Kidney (tissue), 14 donors: ENCODE results near the gene RRP1. TPM values are rescaled to one million over a fixed set of nuclear protein-coding genes. Genes with fewer than 3 reads are reported as not detected.

Source experiments
- DNase-seq, 5 donors: peaks; one replicate each; pipeline ENCODE4 v3.0.0-alpha.2; 2013 to 2020
- FAIRE-seq: peaks from 2 replicates; lab custom pipeline; 2012; peaks lifted over from hg19 to GRCh38; lab: Jason Lieb, UNC
- H3K27ac ChIP-seq, 2 donors: one replicate each; pipeline ENCODE4 v1.7.0; 2013; ENCODE audit warnings: low read depth in 2 of 2, low read length in 2 of 2, inconsistent platforms in 1 of 2
- H3K27me3 ChIP-seq: one replicate; pipeline ENCODE4 v1.7.1; 2013; ENCODE audit warnings: low read length, inconsistent platforms; ENCODE audit not compliant: control insufficient read depth, insufficient read depth
- H3K36me3 ChIP-seq, 3 donors: one replicate each; pipeline versions ENCODE4 v1.7.0 to v1.7.1; 2013; ENCODE audit warnings: low read length in 3 of 3, control low read depth in 1 of 3, inconsistent platforms in 1 of 3; ENCODE audit not compliant: insufficient read depth in 3 of 3, control insufficient read depth in 2 of 3
- H3K4me1 ChIP-seq, 3 donors: one replicate each; pipeline versions ENCODE4 v1.7.0 to v1.7.1; 2013; ENCODE audit warnings: low read length in 3 of 3, inconsistent platforms in 1 of 3, low read depth in 1 of 3; ENCODE audit not compliant: control insufficient read depth in 2 of 3, insufficient read depth in 2 of 3
- H3K4me3 ChIP-seq, 3 donors: one replicate each; pipeline versions ENCODE4 v1.7.0 to v1.8.1; 2013; ENCODE audit warnings: low read length in 3 of 3, control low read depth in 1 of 3, inconsistent platforms in 1 of 3
- H3K9ac ChIP-seq, 3 donors: one replicate each; pipeline versions ENCODE4 v1.7.0 to v1.7.1; 2013; ENCODE audit warnings: low read length in 3 of 3, control low read depth in 1 of 3, inconsistent platforms in 1 of 3
- H3K9me3 ChIP-seq, 3 donors: one replicate each; pipeline versions ENCODE4 v1.7.0 to v1.7.1; 2013; ENCODE audit warnings: low read length in 3 of 3, control low read depth in 1 of 3, inconsistent platforms in 1 of 3; ENCODE audit not compliant: control insufficient read depth in 2 of 3, insufficient read depth in 1 of 3
- intact Hi-C: fragments of 100-400 bp; cut with DNase I; formaldehyde crosslinking; loops from one replicate; pipeline ENCODE4 v1.11.1; 2022
- polyA plus RNA-seq: library from polyadenylated mRNA; stranded (reverse); fragments of 350-450 nt; fragmentation: Illumina TruSeq; extraction: RNeasy Lipid Tissue Mini Kit (QIAGEN cat#74804); gene quantifications from one replicate; pipeline ENCODE4 v1.2.3, GENCODE V29; 2014; ENCODE audit warnings: low read depth, low replicate concordance; ENCODE audit not compliant: insufficient read depth
- total RNA-seq: library from RNA; stranded (reverse); fragmentation: NEBNext Ultra II Directional; extraction: Animal tissue kit (Norgen Biotek cat#: 25700); gene quantifications from one replicate; pipeline ENCODE4 v1.2.1, GENCODE V29; 2021
- TF ChIP-seq, protein P1 (sequence below): IDR thresholded peaks from 3 replicates; pipeline ENCODE4 v1.5.1; 2012; ENCODE audit warnings: mild to moderate bottlenecking, moderate library complexity, borderline replicate concordance; ENCODE audit not compliant: insufficient read depth; ENCODE audit errors: extremely low read depth
- donor health status: control.
- donor health status: control.
- donor health status: control.
- donor health status: control.
- donor health status: control.
- donor health status: DM: yes; HTN: yes; CAD: no.
- donor health status: Normal renal cell carcinoma (clear cell type).

Gene RRP1
- total and polyA plus RNA-seq, 2 donors from 2014 or later = 12.9 to 18.7 TPM

DNA sequence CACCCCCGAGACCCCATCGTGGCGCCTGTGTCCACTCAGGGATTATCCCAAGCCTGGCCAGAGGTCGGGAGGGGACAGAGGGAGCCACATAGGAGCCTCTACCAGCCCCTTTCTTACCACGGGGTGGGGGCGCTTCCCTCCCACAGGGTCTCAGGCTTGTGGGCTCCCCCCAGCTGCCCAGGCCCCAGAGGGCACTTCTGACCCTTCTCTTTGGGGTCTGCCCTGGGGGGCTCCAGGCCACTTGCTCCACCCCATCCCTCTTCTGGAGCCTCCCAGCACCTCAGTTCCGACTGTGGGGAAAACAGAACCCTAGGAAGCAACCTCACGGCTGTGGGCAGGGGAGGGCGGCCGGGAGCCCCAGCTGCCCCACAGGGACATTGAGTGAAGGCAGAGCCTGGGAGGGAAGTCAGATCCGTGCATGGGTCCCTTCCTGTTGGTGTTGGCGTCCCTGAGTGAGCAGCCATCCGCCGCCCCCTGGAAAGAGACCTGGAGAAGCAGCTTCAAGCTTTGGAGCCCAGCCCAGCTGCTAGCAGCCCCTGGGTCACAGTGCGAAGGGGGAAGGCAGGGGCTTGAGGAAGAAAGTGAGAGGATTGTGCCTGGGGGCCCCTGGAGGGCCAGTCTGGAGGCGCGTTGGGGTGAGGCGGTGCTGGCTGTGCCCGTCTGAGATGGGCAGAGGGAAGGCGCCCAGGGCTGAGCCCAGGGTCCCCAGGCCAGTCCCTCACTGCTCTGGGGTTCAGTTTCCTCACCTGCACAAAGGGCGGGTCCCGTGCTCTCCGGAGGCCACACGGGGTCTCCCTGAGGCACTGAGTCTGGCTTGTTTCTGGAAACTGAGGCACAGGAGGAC lies 22.1 kb downstream of the RRP1 start:
- Histone ChIP-seq H3K9me3 (no peaks in the 10 kb centered on the region), H3K27ac (no peak overlapping the region), H3K9ac (no peak overlapping the region), H3K27me3 (no peaks in the 10 kb centered on the region), H3K36me3 (no peaks in the 10 kb centered on the region), H3K4me1 (peaks cover 0 to 9% (median 0%) of the 10 kb centered on the region in 3 donors), H3K4me3 (no peak overlapping the region)
- intact Hi-C loops = no loop called here
- FAIRE-seq = no peak
- TF ChIP-seq, protein P1, sequence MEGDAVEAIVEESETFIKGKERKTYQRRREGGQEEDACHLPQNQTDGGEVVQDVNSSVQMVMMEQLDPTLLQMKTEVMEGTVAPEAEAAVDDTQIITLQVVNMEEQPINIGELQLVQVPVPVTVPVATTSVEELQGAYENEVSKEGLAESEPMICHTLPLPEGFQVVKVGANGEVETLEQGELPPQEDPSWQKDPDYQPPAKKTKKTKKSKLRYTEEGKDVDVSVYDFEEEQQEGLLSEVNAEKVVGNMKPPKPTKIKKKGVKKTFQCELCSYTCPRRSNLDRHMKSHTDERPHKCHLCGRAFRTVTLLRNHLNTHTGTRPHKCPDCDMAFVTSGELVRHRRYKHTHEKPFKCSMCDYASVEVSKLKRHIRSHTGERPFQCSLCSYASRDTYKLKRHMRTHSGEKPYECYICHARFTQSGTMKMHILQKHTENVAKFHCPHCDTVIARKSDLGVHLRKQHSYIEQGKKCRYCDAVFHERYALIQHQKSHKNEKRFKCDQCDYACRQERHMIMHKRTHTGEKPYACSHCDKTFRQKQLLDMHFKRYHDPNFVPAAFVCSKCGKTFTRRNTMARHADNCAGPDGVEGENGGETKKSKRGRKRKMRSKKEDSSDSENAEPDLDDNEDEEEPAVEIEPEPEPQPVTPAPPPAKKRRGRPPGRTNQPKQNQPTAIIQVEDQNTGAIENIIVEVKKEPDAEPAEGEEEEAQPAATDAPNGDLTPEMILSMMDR = no peak
- peak in 2 of 5 donors; percentile 50 to 69 for DNase-seq

GRCh38 chr21:43812139-43812821 lies 22.9 kb downstream of the RRP1 start:
- TF ChIP-seq, protein P1 = no peak
- intact Hi-C loops = no loop called here
- Histone ChIP-seq H3K9me3 (no peaks in the 10 kb centered on the region), H3K27me3 (no peaks in the 10 kb centered on the region), H3K4me3 (no peak overlapping the region), H3K27ac (no peak overlapping the region), H3K9ac (no peak overlapping the region), H3K36me3 (no peaks in the 10 kb centered on the region), H3K4me1 (peaks cover 0 to 9% (median 0%) of the 10 kb centered on the region in 3 donors)
- FAIRE-seq = no peak
- DNase-seq = peak in 1 of 5 donors; percentile 79

- H3K27ac ChIP-seq = no peak overlapping the region
- peaks cover 0 to 9% (median 0%) of the 10 kb centered on the region in 3 donors for H3K4me1 ChIP-seq
- no peaks in the 10 kb centered on the region for H3K36me3 ChIP-seq
- no peaks in the 10 kb centered on the region for H3K9me3 ChIP-seq
- DNase-seq (no peak), FAIRE-seq (no peak)
- no peak overlapping the region for H3K4me3 ChIP-seq
- H3K9ac ChIP-seq = no peak overlapping the region
- no peaks in the 10 kb centered on the region for H3K27me3 ChIP-seq
- intact Hi-C loops = no loop called here
- TF ChIP-seq, protein P1 = no peak
Observed at GRCh38 chr21:43812957-43813655, 23.7 kb downstream of the RRP1 start.
